ENCODE results near the gene OR6C6.
"Not testable (repeated sequence)": the region's sequence is repeated elsewhere in the genome, so short reads cannot be mapped to it uniquely, and the experiment has no call there.

OR6C6 gene

GRCh38 chr12:55296469-55296868 is at the start of gene OR6C6:
TSS of gene OR6C6 (minus strand) at chr12:55296569. CDS start at chr12:55295232, 1,337 bp downstream.
- no peak for DNase-seq (ENCODE audit: low read depth)

- no peak for DNase-seq (ENCODE audit: low read depth)
These were observed 39.6 kb upstream of the OR6C6 start for GRCh38 chr12:55336002-55336401.

- DNase-seq (ENCODE audit: low read depth), result no peak
These were observed 34.1 kb upstream of the OR6C6 start, which contains the start of gene OR6C3 for GRCh38 chr12:55330446-55330845. TSS of gene OR6C3 (plus strand) at chr12:55330746. CDS start at chr12:55331701, 955 bp downstream.

- DNase-seq (ENCODE audit: low read depth), result not testable (repeated sequence)
These were observed 29.4 kb upstream of the OR6C6 start for GRCh38 chr12:55325801-55326200.

GRCh38 chr12:55320201-55320600 is 23.8 kb upstream of the OR6C6 start:
- DNase-seq (ENCODE audit: low read depth), result no peak

- DNase-seq (ENCODE audit: low read depth), result no peak
These were observed 17.7 kb upstream of the OR6C6 start, which contains the start of gene OR6C1 for GRCh38 chr12:55314043-55314442. TSS of gene OR6C1 (plus strand) at chr12:55314343. CDS start at chr12:55320600, 6,257 bp downstream.

- no peak for DNase-seq (ENCODE audit: low read depth)
These were observed 6.4 kb downstream of the OR6C6 start for GRCh38 chr12:55289999-55290398.

- DNase-seq (ENCODE audit: low read depth), result no peak
These were observed 15.4 kb downstream of the OR6C6 start for GRCh38 chr12:55280991-55281390.

GRCh38 chr12:55258303-55258702 is 38.1 kb downstream of the OR6C6 start:
- DNase-seq (ENCODE audit: low read depth), result no peak

- DNase-seq (ENCODE audit: low read depth), result no peak
These were observed 39.5 kb downstream of the OR6C6 start for GRCh38 chr12:55256831-55257230.

GRCh38 chr12:55253281-55253680 is 43.1 kb downstream of the OR6C6 start:
- DNase-seq (ENCODE audit: low read depth), result no peak

- no peak for DNase-seq (ENCODE audit: low read depth)
These were observed 45.4 kb downstream of the OR6C6 start for GRCh38 chr12:55250944-55251343.

GRCh38 chr12:55246159-55246558 is 50.2 kb downstream of the OR6C6 start:
- DNase-seq (ENCODE audit: low read depth), result no peak

- no peak for DNase-seq (ENCODE audit: low read depth)
These were observed 52.1 kb downstream of the OR6C6 start, which contains the start of gene OR6C74 for GRCh38 chr12:55244309-55244708. TSS of gene OR6C74 (plus strand) at chr12:55244609. CDS start at chr12:55247288, 2,679 bp downstream.

All from CMK (cell line).